K562 (cell line): ENCODE measurements around the gene GNA15. TPM values are rescaled to one million over a fixed set of nuclear protein-coding genes. Genes with fewer than 3 reads are reported as not detected.

ENCODE experiments used
- CBFA2T3 ChIP-seq: fragments of 450-650 bp; IDR thresholded peaks from 2 replicates; pipeline ENCODE4 v1.6.1; 2017
- CREM ChIP-seq: IDR thresholded peaks from 2 replicates; pipeline ENCODE4 v1.6.1; 2014; ENCODE audit warnings: antibody characterized with exemption, low read depth
- CXXC5 ChIP-seq: fragments of 250-450 bp; sonication (Bioruptor Pico); IDR thresholded peaks from 2 replicates; pipeline ENCODE4 v1.8.0; 2022; ENCODE audit warnings: inconsistent platforms, mild to moderate bottlenecking, moderate library complexity
- DPF2 ChIP-seq: fragments of 450-650 bp; IDR thresholded peaks from 2 replicates; pipeline ENCODE4 v1.6.1; 2016
- EGR1 ChIP-seq: fragments of 450-650 bp; conservative IDR thresholded peaks from 2 replicates; pipeline ENCODE4 v1.6.1; 2017; ENCODE audit warnings: mild to moderate bottlenecking
- FOSL1 ChIP-seq: fragments of 200-800 bp; sonication (Bioruptor generic); conservative IDR thresholded peaks from 2 replicates; pipeline ENCODE4 v1.6.1; 2016; ENCODE audit warnings: missing genetic modification characterization, missing compliant biosample characterization
- HDAC1 ChIP-seq, 2 experiments: fragments of 450-650 bp; IDR thresholded peaks; 2 replicates each; pipeline ENCODE4 v1.6.1; 2016 to 2017; ENCODE audit warnings: inconsistent platforms in 1 of 2, mild to moderate bottlenecking in 1 of 2, moderate library complexity in 1 of 2
- MYNN ChIP-seq, 2 experiments: sonication (generic); formaldehyde crosslinking in 1 of 2; IDR thresholded peaks; 2 replicates each; pipeline versions ENCODE4 v1.5.0 to v1.6.1; 2016 to 2020; ENCODE audit warnings: antibody characterized with exemption in 1 of 2, missing genetic modification reagents in 1 of 2
- SMAD4 ChIP-seq: fragments of 250-450 bp; sonication (Bioruptor Pico); conservative IDR thresholded peaks from 2 replicates; pipeline ENCODE4 v1.8.0; 2021; ENCODE audit warnings: inconsistent platforms, mild to moderate bottlenecking, moderate library complexity
- SMARCA4 ChIP-seq: fragments of 450-650 bp; IDR thresholded peaks from 2 replicates; pipeline ENCODE4 v1.6.1; 2016
- SMARCE1 ChIP-seq: fragments of 450-650 bp; IDR thresholded peaks from 2 replicates; pipeline ENCODE4 v1.7.1; 2016; ENCODE audit warnings: mild to moderate bottlenecking
- TRIM24 ChIP-seq, 2 experiments: fragments of 450-650 bp; IDR thresholded peaks; 2 replicates each; pipeline ENCODE4 v1.6.1; 2016
- YY1 ChIP-seq, 3 experiments: IDR thresholded peaks; 2 replicates each; pipeline ENCODE4 v1.6.1; 2011; ENCODE audit warnings: low read length in 2 of 3, mild to moderate bottlenecking in 2 of 3, moderate library complexity in 2 of 3, borderline replicate concordance in 1 of 3, control low read depth in 1 of 3, low read depth in 1 of 3; ENCODE audit not compliant: insufficient read depth in 3 of 3, insufficient replicate concordance in 2 of 3, control insufficient read depth in 1 of 3, insufficient read length in 1 of 3; ENCODE audit errors: extremely low read depth in 1 of 3
- ZBED1 ChIP-seq: IDR thresholded peaks from 2 replicates; pipeline ENCODE4 v1.6.1; 2014
- ZC3H4 ChIP-seq: sonication (generic); formaldehyde crosslinking; IDR thresholded peaks from 2 replicates; pipeline ENCODE4 v1.9.0; 2021; ENCODE audit warnings: missing genetic modification reagents, borderline replicate concordance
- polyA plus RNA-seq, 8 experiments: library from polyadenylated mRNA; depleted of rRNA in 4 of 8; stranded (reverse) in 5 of 8; unstranded in 3 of 8; fragments of >200 nt; fragmentation: Nextera tagmentation in 2 of 8; fragmentation: Illumina TruSeq in 1 of 8; extraction: Ambion mirVana in 2 of 8; extraction: Trizol in 1 of 8; gene quantifications; 2 replicates each; pipeline versions ENCODE4 v1.2.1 to v1.2.3, GENCODE V29; 2011 to 2014; ENCODE audit warnings: inconsistent platforms in 1 of 8, missing spikeins in 1 of 8
- total RNA-seq, 7 experiments: library from RNA; depleted of rRNA in 6 of 7; stranded (reverse); fragments of >200 nt in 6 of 7; fragmentation: Illumina TruSeq in 2 of 7; extraction: Trizol in 2 of 7; gene quantifications; 2 replicates each; pipeline versions ENCODE4 v1.2.1 to v1.2.3, GENCODE V29; 2011 to 2021; ENCODE audit warnings: low replicate concordance in 1 of 7
- TF ChIP-seq, protein P1 (sequence below): fragments of 250-450 bp; sonication (Bioruptor Pico); IDR thresholded peaks from 2 replicates; pipeline ENCODE4 v1.4.0; 2020; ENCODE audit warnings: mild to moderate bottlenecking, moderate library complexity
- TF ChIP-seq, protein P2 (sequence below): IDR thresholded peaks from 2 replicates; pipeline ENCODE4 v1.6.1; 2011; ENCODE audit not compliant: insufficient read length; ENCODE audit errors: extremely low read depth
- TF ChIP-seq, protein P3 (sequence below), 2 experiments: fragments of 450-650 bp in 1 of 2; IDR thresholded peaks; 2 replicates each; pipeline ENCODE4 v1.6.1; 2011 to 2017; ENCODE audit warnings: low read depth in 2 of 2, antibody characterized with exemption in 1 of 2, borderline replicate concordance in 1 of 2, low read length in 1 of 2, mild to moderate bottlenecking in 1 of 2, mixed read lengths in 1 of 2; ENCODE audit not compliant: control insufficient read depth in 1 of 2
- TF ChIP-seq, protein P4 (sequence below): fragments of 250-450 bp; sonication (Bioruptor Pico); IDR thresholded peaks from 2 replicates; pipeline ENCODE4 v1.5.0; 2021

The GNA15 gene
- total and polyA plus RNA-seq, 9 of the 15 experiments (the other 6 are each of a cell fraction or from before 2014, with no cell fraction given) = 0.03 to 0.24 (median 0.11) TPM; not detected in 1

DNA sequence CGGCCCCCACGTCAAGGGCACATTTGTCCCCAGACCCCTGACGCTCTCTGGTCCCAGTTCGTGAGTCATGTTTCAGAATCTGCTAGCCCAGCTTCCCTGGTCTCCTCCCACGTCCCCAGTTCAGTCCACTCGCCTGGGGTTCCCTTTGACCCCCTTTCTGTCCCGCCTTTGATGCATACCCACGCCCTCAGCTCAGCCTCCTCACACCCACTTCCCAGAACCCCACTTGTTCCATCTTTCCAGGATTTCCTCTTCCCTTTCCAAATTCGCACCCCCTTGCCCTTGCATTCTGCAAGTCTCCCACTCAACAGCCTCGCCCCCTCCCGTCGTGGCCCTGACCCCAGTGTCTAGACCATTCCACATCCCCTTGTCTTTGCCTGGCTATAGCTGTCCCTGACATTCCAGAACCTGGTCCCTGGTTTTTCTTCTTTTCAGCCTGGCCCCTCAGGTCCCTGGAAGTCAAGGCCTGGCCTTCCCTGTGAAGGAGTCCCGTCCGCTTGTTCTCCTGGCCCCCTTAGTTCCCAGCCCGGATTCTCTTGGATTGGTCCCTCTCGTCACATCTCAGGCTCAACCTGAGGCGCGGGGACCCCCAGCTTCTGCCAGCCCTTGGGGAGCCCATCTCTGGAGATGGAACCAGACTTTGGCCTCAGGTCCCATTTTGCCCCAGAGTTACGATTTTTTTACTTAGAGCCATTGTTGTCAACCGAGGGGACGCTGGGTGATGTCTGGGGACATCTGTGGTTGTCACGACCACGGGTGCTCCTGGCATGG lies 51.2 kb downstream of the GNA15 start (continued):
- TF ChIP-seq, protein P1, sequence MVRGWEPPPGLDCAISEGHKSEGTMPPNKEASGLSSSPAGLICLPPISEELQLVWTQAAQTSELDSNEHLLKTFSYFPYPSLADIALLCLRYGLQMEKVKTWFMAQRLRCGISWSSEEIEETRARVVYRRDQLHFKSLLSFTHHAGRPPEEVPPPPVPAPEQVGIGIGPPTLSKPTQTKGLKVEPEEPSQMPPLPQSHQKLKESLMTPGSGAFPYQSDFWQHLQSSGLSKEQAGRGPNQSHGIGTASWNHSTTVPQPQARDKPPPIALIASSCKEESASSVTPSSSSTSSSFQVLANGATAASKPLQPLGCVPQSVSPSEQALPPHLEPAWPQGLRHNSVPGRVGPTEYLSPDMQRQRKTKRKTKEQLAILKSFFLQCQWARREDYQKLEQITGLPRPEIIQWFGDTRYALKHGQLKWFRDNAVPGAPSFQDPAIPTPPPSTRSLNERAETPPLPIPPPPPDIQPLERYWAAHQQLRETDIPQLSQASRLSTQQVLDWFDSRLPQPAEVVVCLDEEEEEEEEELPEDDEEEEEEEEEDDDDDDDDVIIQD (CRISPR knock-in tag) = no peak
- no peak for TF ChIP-seq ZBED1
- TF ChIP-seq FOSL1 (tag) = 0 out of 2 replicates have a peak, but pooled peaks have one; percentile 15
- no peak for TF ChIP-seq YY1 (IDR thresholded peaks at IDR 0.05; ENCODE audit: borderline replicate concordance in 1 of 3, control insufficient read depth in 1 of 3, extremely low read depth in 1 of 3, insufficient read depth in 3 of 3, insufficient read length in 1 of 3, insufficient replicate concordance in 2 of 3, low read depth in 1 of 3, low read length in 2 of 3)
- 0 out of 2 replicates have a peak, but pooled peaks have one; percentile 34 for TF ChIP-seq ZC3H4 (CRISPR knock-in tag)
- TF ChIP-seq, protein P2, sequence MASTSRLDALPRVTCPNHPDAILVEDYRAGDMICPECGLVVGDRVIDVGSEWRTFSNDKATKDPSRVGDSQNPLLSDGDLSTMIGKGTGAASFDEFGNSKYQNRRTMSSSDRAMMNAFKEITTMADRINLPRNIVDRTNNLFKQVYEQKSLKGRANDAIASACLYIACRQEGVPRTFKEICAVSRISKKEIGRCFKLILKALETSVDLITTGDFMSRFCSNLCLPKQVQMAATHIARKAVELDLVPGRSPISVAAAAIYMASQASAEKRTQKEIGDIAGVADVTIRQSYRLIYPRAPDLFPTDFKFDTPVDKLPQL = no peak
- peak; percentile 35; the same call in 1 of the 2 replicates for TF ChIP-seq CREM
- 0 out of 2 replicates have a peak, but pooled peaks have one; percentile 55 for TF ChIP-seq SMARCE1
- TF ChIP-seq, protein P3, sequence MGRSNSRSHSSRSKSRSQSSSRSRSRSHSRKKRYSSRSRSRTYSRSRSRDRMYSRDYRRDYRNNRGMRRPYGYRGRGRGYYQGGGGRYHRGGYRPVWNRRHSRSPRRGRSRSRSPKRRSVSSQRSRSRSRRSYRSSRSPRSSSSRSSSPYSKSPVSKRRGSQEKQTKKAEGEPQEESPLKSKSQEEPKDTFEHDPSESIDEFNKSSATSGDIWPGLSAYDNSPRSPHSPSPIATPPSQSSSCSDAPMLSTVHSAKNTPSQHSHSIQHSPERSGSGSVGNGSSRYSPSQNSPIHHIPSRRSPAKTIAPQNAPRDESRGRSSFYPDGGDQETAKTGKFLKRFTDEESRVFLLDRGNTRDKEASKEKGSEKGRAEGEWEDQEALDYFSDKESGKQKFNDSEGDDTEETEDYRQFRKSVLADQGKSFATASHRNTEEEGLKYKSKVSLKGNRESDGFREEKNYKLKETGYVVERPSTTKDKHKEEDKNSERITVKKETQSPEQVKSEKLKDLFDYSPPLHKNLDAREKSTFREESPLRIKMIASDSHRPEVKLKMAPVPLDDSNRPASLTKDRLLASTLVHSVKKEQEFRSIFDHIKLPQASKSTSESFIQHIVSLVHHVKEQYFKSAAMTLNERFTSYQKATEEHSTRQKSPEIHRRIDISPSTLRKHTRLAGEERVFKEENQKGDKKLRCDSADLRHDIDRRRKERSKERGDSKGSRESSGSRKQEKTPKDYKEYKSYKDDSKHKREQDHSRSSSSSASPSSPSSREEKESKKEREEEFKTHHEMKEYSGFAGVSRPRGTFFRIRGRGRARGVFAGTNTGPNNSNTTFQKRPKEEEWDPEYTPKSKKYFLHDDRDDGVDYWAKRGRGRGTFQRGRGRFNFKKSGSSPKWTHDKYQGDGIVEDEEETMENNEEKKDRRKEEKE (IDR thresholded peaks at IDR 0.05; ENCODE audit: borderline replicate concordance in 1 of 2, control insufficient read depth in 1 of 2, low read depth in 2 of 2, low read length in 1 of 2) = no peak
- no peak for TF ChIP-seq TRIM24 (IDR thresholded peaks at IDR 0.05)
- no peak for TF ChIP-seq CXXC5 (CRISPR knock-in tag)
- TF ChIP-seq DPF2 = 0 out of 2 replicates have a peak, but pooled peaks have one; percentile 31
- TF ChIP-seq SMAD4 = no peak
- peak in 1 of 2 experiments; percentile 16; a peak in 1 of 4 replicates for TF ChIP-seq HDAC1 (IDR thresholded peaks at IDR 0.05)
- TF ChIP-seq EGR1 = peak; percentile 88
- 0 out of 2 replicates have a peak, but pooled peaks have one; percentile 23 for TF ChIP-seq MYNN (IDR thresholded peaks at IDR 0.05)
- TF ChIP-seq MYNN (CRISPR knock-in tag; IDR thresholded peaks at IDR 0.05) = no peak
- TF ChIP-seq, protein P4, sequence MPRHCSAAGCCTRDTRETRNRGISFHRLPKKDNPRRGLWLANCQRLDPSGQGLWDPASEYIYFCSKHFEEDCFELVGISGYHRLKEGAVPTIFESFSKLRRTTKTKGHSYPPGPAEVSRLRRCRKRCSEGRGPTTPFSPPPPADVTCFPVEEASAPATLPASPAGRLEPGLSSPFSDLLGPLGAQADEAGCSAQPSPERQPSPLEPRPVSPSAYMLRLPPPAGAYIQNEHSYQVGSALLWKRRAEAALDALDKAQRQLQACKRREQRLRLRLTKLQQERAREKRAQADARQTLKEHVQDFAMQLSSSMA = no peak
- TF ChIP-seq CBFA2T3 = peak; percentile 36
- 0 out of 2 replicates have a peak, but pooled peaks have one; percentile 20 for TF ChIP-seq SMARCA4
